C4-2B (cell line): ENCODE results near the gene ESRRG.

Source experiments
- H3K27ac ChIP-seq: fragments of 450-650 bp; 2 replicates; pipeline ENCODE4 v1.5.1; 2017
- CTCF ChIP-seq: fragments of 450-650 bp; conservative IDR thresholded peaks from 2 replicates; pipeline ENCODE4 v1.5.1; 2017; ENCODE audit warnings: mild to moderate bottlenecking
- ZFX ChIP-seq: fragments of 450-650 bp; IDR thresholded peaks from 2 replicates; pipeline ENCODE4 v1.6.1; 2017

Gene ESRRG

DNA sequence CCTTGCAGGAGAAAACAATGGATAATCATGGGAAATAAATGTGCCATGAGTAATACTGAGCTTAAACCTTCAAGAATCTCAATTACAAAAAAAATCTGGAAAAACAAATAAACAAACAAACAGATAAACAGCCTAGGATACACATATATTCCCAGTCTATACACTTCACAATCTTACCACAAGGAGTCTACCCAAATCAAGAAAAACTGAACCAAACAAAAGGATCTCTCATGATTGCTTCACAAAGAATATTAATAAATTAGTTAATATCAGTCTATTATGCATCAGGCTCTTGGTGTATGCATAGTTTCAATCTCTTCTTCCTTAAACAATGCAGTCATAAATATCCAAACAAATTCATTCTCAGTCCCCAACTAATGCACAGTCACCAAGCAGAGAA lies 3.2 kb upstream of the ESRRG start:
- no peak overlapping the region for H3K27ac ChIP-seq
- TF ChIP-seq ZFX = no peak
- TF ChIP-seq CTCF = no peak; the same call in 1 of the 2 replicates

DNA sequence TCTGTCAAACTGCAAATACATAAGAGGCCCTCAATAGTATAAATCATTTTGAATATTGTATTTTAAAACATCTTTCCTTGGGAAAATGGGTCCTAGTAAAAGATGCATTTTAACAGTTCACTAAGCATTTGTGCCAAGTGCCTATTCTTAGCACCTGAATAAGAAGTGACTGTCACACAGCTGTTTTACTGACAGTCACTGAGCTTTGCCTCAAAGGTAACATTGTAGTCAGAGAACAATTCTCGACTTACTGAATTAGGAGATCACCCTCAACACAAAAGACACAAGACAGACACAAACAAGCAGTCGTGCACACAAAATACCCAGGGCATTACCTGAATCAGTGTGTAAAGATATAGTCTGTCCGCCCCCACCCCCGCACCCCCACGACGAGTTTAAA lies 408 bp downstream of the ESRRG start:
- no peak overlapping the region for H3K27ac ChIP-seq
- TF ChIP-seq ZFX (no peak), CTCF (no peak)

- no peak for TF ChIP-seq CTCF
- H3K27ac ChIP-seq = no peak overlapping the region
Measured at GRCh38 chr1:216721863-216722262, 1.4 kb downstream of the ESRRG start.

GRCh38 chr1:216721062-216721461 lies 2.2 kb downstream of the ESRRG start:
- no peak for TF ChIP-seq CTCF
- no peak for TF ChIP-seq ZFX
- no peak overlapping the region for H3K27ac ChIP-seq

DNA sequence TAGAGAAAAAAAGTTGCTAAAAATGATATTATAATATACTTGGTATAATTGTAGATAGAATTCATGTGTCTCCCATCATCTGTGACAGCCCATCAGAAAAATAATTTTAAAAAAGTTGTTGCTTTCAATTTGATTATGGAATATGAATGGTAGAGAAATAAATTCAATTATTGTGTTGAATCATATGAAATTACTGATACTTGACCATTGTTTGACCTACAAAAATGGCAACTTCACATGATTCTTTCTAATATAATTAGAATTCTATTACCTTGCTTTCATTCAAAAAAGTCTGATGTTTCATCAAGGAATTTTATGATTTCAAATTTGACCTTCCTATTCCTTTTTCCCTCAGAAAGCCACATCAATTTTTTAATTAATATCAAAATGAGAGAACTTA lies 11.5 kb downstream of the ESRRG start:
- no peak for TF ChIP-seq CTCF
- TF ChIP-seq ZFX = no peak

DNA sequence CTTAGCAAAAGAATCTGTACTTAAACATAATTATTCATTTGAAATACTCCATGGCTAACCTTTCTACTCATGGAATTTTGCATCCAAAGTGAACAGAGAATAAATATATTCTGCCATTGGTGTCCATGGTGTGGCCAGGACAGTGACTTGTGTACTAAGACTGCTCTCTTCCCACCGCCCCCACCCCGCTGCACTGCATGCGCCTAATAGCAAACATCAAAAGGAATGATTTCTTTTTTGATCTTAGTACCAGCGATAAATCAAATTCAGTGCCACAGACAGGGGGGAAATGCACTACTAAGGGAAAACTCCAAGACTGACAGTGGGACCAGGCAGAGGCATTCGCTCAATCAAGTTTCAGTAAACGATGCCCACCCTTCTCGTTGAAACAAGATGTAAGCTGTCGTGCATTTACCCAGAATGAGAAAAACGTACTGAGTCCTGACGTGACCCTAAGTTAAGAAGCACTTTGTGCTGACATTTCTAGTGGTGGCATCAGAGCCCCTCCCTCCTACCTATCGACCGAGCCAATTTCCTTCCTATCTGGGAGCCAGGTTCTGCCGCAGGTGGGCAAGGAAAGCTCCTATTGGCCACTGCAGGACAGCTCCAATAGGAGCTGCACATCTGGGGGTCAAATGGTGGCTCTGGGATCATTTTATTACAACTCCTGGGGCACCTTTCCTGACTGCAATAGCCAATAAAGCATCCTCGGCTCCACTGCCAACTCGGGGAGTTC lies 12.5 kb downstream of the ESRRG start:
- no peak overlapping the region for H3K27ac ChIP-seq
- TF ChIP-seq ZFX (no peak), CTCF (no peak)

More for the DNA sequence above, 11.5 kb downstream of the ESRRG start:
- H3K27ac ChIP-seq = no peak overlapping the region

DNA sequence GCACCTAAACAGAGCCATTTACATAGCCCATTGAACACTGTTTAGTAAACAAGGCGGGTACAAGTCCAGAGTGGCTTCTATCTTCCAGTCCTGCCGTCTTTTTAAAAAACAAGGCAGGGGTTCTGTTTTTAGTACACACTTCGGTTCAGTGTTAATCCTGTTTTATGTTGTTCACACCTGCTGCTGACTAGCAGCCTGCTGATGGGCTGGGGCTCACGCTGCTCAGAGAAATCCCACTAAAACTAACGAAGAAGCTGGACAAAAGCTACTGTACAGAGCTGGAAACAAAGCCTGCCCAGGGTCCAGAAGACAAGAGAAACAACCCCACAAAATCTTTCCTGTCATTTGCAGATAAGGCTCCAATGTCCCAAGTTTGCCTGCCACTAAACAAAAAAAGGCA lies 13.2 kb downstream of the ESRRG start:
- TF ChIP-seq CTCF (no peak), ZFX (no peak)
- H3K27ac ChIP-seq = no peak overlapping the region
